Peyer's patch (tissue), 4 donors: Measurements from ENCODE around the gene USH2A. TPM values are rescaled to one million over a fixed set of nuclear protein-coding genes. Genes with fewer than 3 reads are reported as not detected.

Source experiments
- DNase-seq, 3 donors: peaks; one replicate each; pipeline ENCODE4 v3.0.0-alpha.2; 2017 to 2019
- H3K27ac ChIP-seq, 4 donors: fragments of 200-600 bp; sonication (generic); one replicate each; pipeline ENCODE4 v1.5.1; 2016 to 2019
- H3K27me3 ChIP-seq, 2 donors: fragments of 200-600 bp; sonication (generic); one replicate each; pipeline ENCODE4 v1.5.1; 2019
- H3K36me3 ChIP-seq, 3 donors: fragments of 200-600 bp; sonication (generic); one replicate each; pipeline ENCODE4 v1.5.1; 2016 to 2019
- H3K4me1 ChIP-seq, 4 donors: fragments of 200-600 bp; sonication (generic); one replicate each; pipeline ENCODE4 v1.5.1; 2016 to 2019
- H3K4me3 ChIP-seq, 4 donors: fragments of 200-600 bp; sonication (generic); 1 replicate in 3 of 4; 2 replicates in 1 of 4; pipeline ENCODE4 v1.5.1; 2016 to 2019; ENCODE audit warnings: mild to moderate bottlenecking in 1 of 4
- H3K9me3 ChIP-seq, 4 donors: fragments of 200-600 bp; sonication (generic); one replicate each; pipeline ENCODE4 v1.5.1; 2016 to 2019; ENCODE audit warnings: mild to moderate bottlenecking in 1 of 4
- POLR2A ChIP-seq, 2 donors: fragments of 450-650 bp; IDR thresholded peaks; one replicate each; pipeline ENCODE4 v1.5.1; 2017; ENCODE audit warnings: antibody characterized with exemption in 2 of 2, mild to moderate bottlenecking in 2 of 2, moderate library complexity in 2 of 2
- total RNA-seq, 4 donors: library from RNA; depleted of rRNA; stranded (reverse); fragments of >200 nt; gene quantifications; one replicate each; pipeline ENCODE4 v1.1.0, GENCODE V29; 2016
- TF ChIP-seq, protein P1 (sequence below), 6 experiments: fragments of 450-650 bp in 4 of 6; fragments of 200-600 bp in 2 of 6; sonication (generic) in 1 of 6; IDR thresholded peaks; one replicate each; pipeline ENCODE4 v1.5.1; 2017 to 2019; ENCODE audit warnings: antibody characterized with exemption in 6 of 6, mild to moderate bottlenecking in 3 of 6, moderate library complexity in 1 of 6

USH2A gene
- total RNA-seq, 4 donors from 2014 or later = not detected

DNA sequence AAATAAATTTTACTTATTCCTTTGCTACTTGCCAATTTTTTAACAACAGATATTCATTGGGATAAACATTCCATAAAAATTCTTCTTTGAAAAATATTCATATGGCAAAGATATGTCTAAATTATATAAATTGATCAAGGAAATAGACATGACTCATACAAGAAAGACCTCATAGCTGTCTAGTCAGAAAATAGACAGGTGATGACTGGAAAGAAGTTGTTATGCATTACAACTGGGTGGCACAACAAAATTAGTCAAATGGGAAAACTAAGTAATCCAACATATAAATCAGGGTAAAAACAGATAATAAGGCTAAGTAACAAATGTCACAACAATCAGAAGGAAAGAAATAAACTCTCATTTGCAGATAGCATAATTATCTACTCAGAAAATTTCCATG, 92.0 kb downstream of the USH2A start:
- TF ChIP-seq POLR2A (IDR thresholded peaks at IDR 0.05) = no peak
- TF ChIP-seq, protein P1, sequence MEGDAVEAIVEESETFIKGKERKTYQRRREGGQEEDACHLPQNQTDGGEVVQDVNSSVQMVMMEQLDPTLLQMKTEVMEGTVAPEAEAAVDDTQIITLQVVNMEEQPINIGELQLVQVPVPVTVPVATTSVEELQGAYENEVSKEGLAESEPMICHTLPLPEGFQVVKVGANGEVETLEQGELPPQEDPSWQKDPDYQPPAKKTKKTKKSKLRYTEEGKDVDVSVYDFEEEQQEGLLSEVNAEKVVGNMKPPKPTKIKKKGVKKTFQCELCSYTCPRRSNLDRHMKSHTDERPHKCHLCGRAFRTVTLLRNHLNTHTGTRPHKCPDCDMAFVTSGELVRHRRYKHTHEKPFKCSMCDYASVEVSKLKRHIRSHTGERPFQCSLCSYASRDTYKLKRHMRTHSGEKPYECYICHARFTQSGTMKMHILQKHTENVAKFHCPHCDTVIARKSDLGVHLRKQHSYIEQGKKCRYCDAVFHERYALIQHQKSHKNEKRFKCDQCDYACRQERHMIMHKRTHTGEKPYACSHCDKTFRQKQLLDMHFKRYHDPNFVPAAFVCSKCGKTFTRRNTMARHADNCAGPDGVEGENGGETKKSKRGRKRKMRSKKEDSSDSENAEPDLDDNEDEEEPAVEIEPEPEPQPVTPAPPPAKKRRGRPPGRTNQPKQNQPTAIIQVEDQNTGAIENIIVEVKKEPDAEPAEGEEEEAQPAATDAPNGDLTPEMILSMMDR (IDR thresholded peaks at IDR 0.05) = no peak
- Histone ChIP-seq H3K4me1 (no peaks in the 10 kb centered on the region), H3K27ac (no peak overlapping the region), H3K36me3 (no peaks in the 10 kb centered on the region), H3K4me3 (no peak overlapping the region), H3K9me3 (no peaks in the 10 kb centered on the region), H3K27me3 (no peaks in the 10 kb centered on the region)
- no peak for DNase-seq

DNA sequence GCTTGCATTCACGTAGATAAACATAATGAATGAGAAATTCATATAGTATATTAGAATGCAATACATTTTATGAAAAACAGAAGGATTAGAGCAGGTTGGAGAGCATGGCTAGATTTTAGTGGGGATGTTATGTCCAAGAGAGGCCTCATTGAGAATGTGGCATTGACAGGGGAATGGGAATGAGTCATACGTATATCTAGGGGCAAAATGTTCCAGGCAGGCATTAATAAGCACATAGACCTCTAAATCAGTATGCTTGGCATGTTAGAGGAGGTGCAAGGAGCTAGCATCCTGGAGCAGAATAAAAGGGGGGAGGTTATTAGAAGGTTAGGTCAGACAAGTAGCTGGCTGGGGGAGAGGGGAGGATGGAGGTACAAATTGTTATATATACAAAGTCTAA, 93.0 kb downstream of the USH2A start:
- no peaks in the 10 kb centered on the region for H3K27me3 ChIP-seq
- H3K27ac ChIP-seq = no peak overlapping the region
- H3K4me3 ChIP-seq = no peak overlapping the region
- H3K36me3 ChIP-seq = no peaks in the 10 kb centered on the region
- no peak for DNase-seq
- H3K9me3 ChIP-seq = no peaks in the 10 kb centered on the region
- H3K4me1 ChIP-seq = no peaks in the 10 kb centered on the region
- no peak for TF ChIP-seq POLR2A (IDR thresholded peaks at IDR 0.05)
- TF ChIP-seq, protein P1 (IDR thresholded peaks at IDR 0.05) = no peak

DNA sequence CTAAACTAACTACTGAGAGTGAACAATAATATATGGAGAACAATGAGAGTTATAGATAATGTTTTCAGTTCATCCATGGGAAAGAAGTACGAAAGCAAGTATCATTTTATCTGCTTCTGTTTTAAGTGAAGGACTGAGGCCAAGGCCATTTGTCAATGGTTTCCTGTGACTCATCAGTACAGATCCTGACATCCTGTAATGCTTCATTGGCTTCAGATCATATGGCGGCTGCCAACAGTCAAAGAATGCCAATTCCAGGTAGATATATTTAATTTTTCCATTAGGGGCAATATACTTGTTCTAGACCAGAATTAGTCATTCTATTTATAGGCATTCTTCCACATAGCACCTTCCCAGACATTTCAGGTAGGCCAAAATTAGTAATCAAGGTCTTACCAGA, 97.3 kb downstream of the USH2A start:
- H3K4me3 ChIP-seq = no peak overlapping the region
- H3K4me1 ChIP-seq = no peaks in the 10 kb centered on the region
- DNase-seq = peak in 1 of 3 donors; percentile 49
- H3K27me3 ChIP-seq = no peaks in the 10 kb centered on the region
- H3K9me3 ChIP-seq = no peaks in the 10 kb centered on the region
- H3K27ac ChIP-seq = no peak overlapping the region
- no peak for TF ChIP-seq POLR2A (IDR thresholded peaks at IDR 0.05)
- TF ChIP-seq, protein P1 (IDR thresholded peaks at IDR 0.05) = no peak
- no peaks in the 10 kb centered on the region for H3K36me3 ChIP-seq

DNA sequence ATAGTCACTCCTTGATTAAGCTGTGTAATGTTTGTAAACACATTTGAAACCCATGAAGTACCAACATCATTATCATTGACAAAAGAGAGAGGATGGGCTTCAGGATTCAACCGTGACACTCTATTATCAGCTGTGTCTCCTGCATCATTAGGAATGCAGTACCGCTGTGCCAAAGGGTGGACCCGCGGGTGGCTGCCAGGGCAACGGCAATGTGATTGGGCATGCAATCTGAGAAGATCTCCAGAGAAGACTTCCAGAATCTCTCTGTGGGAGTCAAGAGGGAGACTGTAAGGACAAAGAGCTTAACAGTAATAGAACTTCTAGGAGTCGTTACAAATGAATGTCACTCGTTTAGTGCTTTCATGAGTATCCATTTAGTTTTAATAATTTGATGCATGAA, 97.9 kb downstream of the USH2A start:
- Histone ChIP-seq H3K36me3 (no peaks in the 10 kb centered on the region), H3K9me3 (no peaks in the 10 kb centered on the region), H3K27ac (no peak overlapping the region), H3K27me3 (no peaks in the 10 kb centered on the region), H3K4me1 (no peaks in the 10 kb centered on the region), H3K4me3 (no peak overlapping the region)
- TF ChIP-seq, protein P1 (IDR thresholded peaks at IDR 0.05) = no peak
- no peak for TF ChIP-seq POLR2A (IDR thresholded peaks at IDR 0.05)
- no peak for DNase-seq

DNA sequence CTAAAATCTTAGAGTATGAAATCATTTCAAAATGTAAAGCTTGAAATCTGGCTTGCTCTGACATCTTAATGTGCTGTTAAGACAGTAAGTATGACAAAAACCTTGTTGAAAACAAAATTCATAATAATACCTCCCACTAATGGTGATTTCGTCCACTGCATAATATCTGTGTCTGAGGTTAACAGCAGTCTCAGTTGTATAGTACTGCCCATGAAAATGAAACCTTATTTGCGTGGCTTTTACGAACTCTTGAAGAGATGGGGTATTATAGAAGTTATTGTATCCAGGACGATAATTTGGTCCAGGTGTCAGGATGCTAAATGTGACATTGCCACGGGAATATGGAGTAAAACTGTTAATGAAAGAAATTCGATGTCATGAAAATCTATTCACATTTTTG, 99.9 kb downstream of the USH2A start:
- DNase-seq = no peak
- no peaks in the 10 kb centered on the region for H3K36me3 ChIP-seq
- no peaks in the 10 kb centered on the region for H3K4me1 ChIP-seq
- no peak overlapping the region for H3K27ac ChIP-seq
- TF ChIP-seq, protein P1 (IDR thresholded peaks at IDR 0.05) = no peak
- no peak for TF ChIP-seq POLR2A (IDR thresholded peaks at IDR 0.05)
- no peaks in the 10 kb centered on the region for H3K27me3 ChIP-seq
- H3K4me3 ChIP-seq = no peak overlapping the region
- no peaks in the 10 kb centered on the region for H3K9me3 ChIP-seq
